HepG2 (cell line): ENCODE results near the gene HMG20B. TPM values are rescaled to one million over a fixed set of nuclear protein-coding genes. Genes with fewer than 3 reads are reported as not detected.

ENCODE experiments used
- ATAC-seq: fragments of 200-7000 bp; cut with Tn5 transposase; 3 replicates; pipeline ENCODE4 v1.9.1; 2020; ENCODE audit warnings: mild to moderate bottlenecking, moderate library complexity
- BruUV-seq: library from RNA; stranded (reverse); fragments of 400-500 nt; replicated peaks from 2 replicates; lab custom pipeline; 2021; lab: Mats Ljungman, UMichigan
- CTCF ChIA-PET: fragments of 300-600 bp; formaldehyde crosslinking; extraction: SDS; loops from one replicate; lab custom pipeline; 2021; ENCODE audit warnings: low total read pairs, inconsistent platforms, low intra/inter-chr PET ratio; lab: Yijun Ruan, JAX
- POLR2A ChIA-PET: fragments of 350-600 bp; sonication (Branson Sonifier 250); formaldehyde crosslinking; loops from one replicate; lab custom pipeline; 2020; ENCODE audit warnings: antibody characterized with exemption, inconsistent platforms; lab: Yijun Ruan, JAX
- DNase-seq: peaks from one replicate; pipeline ENCODE4 v3.0.0-alpha.2; 2015; ENCODE audit warnings: low spot score
- FAIRE-seq: peaks from 3 replicates; lab custom pipeline; 2011; peaks lifted over from hg19 to GRCh38; lab: Jason Lieb, UNC
- H2AFZ ChIP-seq: one replicate; pipeline ENCODE4 v1.6.1; 2011; ENCODE audit warnings: low read length, inconsistent platforms
- H3K27ac ChIP-seq: fragments of 300-600 bp; 3 replicates; pipeline ENCODE4 v1.8.0; 2011; ENCODE audit warnings: mixed run types, mild to moderate bottlenecking, mixed read lengths, low read length, inconsistent platforms; ENCODE audit not compliant: insufficient read depth; ENCODE audit errors: extremely low read length
- H3K27me3 ChIP-seq, 2 experiments: fragments of 200-600 bp in 1 of 2; 2 replicates in 1 of 2; 3 replicates in 1 of 2; pipeline versions ENCODE4 v1.6.0 to v1.8.0; 2011; ENCODE audit warnings: low read length in 2 of 2, mild to moderate bottlenecking in 2 of 2, moderate library complexity in 2 of 2, inconsistent platforms in 1 of 2; ENCODE audit not compliant: insufficient read depth in 2 of 2, control insufficient read depth in 1 of 2
- H3K36me3 ChIP-seq, 2 experiments: fragments of 200-600 bp in 1 of 2; replicated peaks in 1 of 2; 2 replicates in 1 of 2; 3 replicates in 1 of 2; pipeline versions ENCODE4 v1.5.1 to v1.8.0; 2011; ENCODE audit warnings: low read length in 2 of 2, inconsistent platforms in 1 of 2; ENCODE audit not compliant: insufficient read depth in 2 of 2, control insufficient read depth in 1 of 2
- H3K4me1 ChIP-seq: 2 replicates; pipeline ENCODE4 v1.5.1; 2012; ENCODE audit warnings: low read length, inconsistent platforms; ENCODE audit not compliant: insufficient read depth
- H3K4me2 ChIP-seq: 2 replicates; pipeline ENCODE4 v1.6.0; 2011; ENCODE audit warnings: low read depth, low read length, inconsistent platforms
- H3K4me3 ChIP-seq, 3 experiments: fragments of 200-600 bp in 1 of 3; sonication (generic), shearing (Covaris generic) in 1 of 3; replicated peaks in 1 of 3; 2 replicates each; pipeline ENCODE4 v1.5.1; 2011 to 2016; ENCODE audit warnings: low read length in 3 of 3, inconsistent platforms in 2 of 3, low read depth in 2 of 3, mild to moderate bottlenecking in 2 of 3, control low read depth in 1 of 3, mixed read lengths in 1 of 3; ENCODE audit not compliant: insufficient read depth in 1 of 3
- H3K79me2 ChIP-seq: one replicate; pipeline ENCODE4 v1.6.1; 2011; ENCODE audit warnings: low read length, inconsistent platforms; ENCODE audit not compliant: insufficient read depth
- H3K9ac ChIP-seq: 2 replicates; pipeline ENCODE4 v1.6.0; 2011; ENCODE audit warnings: mild to moderate bottlenecking, low read depth, low read length, inconsistent platforms; ENCODE audit not compliant: insufficient read depth
- H3K9me3 ChIP-seq: 2 replicates; pipeline ENCODE4 v1.5.1; 2012; ENCODE audit warnings: mild to moderate bottlenecking, low read length
- H4K20me1 ChIP-seq: 2 replicates; pipeline ENCODE4 v1.6.0; 2011; ENCODE audit warnings: inconsistent platforms, mild to moderate bottlenecking, low read length, moderate library complexity; ENCODE audit not compliant: insufficient read depth
- DNMT3B ChIP-seq: conservative IDR thresholded peaks from 2 replicates; pipeline ENCODE4 v1.6.1; 2016; ENCODE audit warnings: missing biosample characterization, control low read depth
- ELF3 ChIP-seq: IDR thresholded peaks from 2 replicates; pipeline ENCODE4 v1.6.1; 2016; ENCODE audit warnings: missing genetic modification reagents, missing compliant biosample characterization
- FOSL2 ChIP-seq: sonication (generic); formaldehyde crosslinking; IDR thresholded peaks from 2 replicates; pipeline ENCODE4 v1.4.0; 2020; ENCODE audit warnings: missing genetic modification reagents
- MAFG ChIP-seq: sonication (generic); formaldehyde crosslinking; IDR thresholded peaks from 2 replicates; pipeline ENCODE4 v1.5.1; 2020; ENCODE audit warnings: mild to moderate bottlenecking, missing genetic modification reagents
- MXI1 ChIP-seq: IDR thresholded peaks from 3 replicates; pipeline ENCODE4 v1.6.1; 2012; ENCODE audit warnings: low read depth, low read length, inconsistent platforms, borderline replicate concordance
- MYC ChIP-seq: sonication (generic); formaldehyde crosslinking; IDR thresholded peaks from 2 replicates; pipeline ENCODE4 v1.9.0; 2021; ENCODE audit warnings: missing genetic modification reagents, borderline replicate concordance
- NR1H2 ChIP-seq: sonication (generic); formaldehyde crosslinking; IDR thresholded peaks from 2 replicates; pipeline ENCODE4 v1.8.1; 2022; ENCODE audit warnings: low read depth, missing genetic modification reagents, borderline replicate concordance
- NRL ChIP-seq: sonication (generic); formaldehyde crosslinking; IDR thresholded peaks from 2 replicates; pipeline ENCODE4 v1.5.0; 2020; ENCODE audit warnings: missing genetic modification reagents, mild to moderate bottlenecking, moderate library complexity, borderline replicate concordance
- RARG ChIP-seq: sonication (generic); formaldehyde crosslinking; IDR thresholded peaks from 2 replicates; pipeline ENCODE4 v1.4.0; 2020; ENCODE audit warnings: low read depth, mild to moderate bottlenecking, missing genetic modification reagents
- ZNF329 ChIP-seq: sonication (generic); formaldehyde crosslinking; IDR thresholded peaks from 2 replicates; pipeline ENCODE4 v1.9.0; 2021; ENCODE audit warnings: low read depth, mild to moderate bottlenecking, missing genetic modification reagents
- ZNF431 ChIP-seq: sonication (generic); formaldehyde crosslinking; IDR thresholded peaks from 2 replicates; pipeline ENCODE4 v1.9.0; 2022; ENCODE audit warnings: missing genetic modification reagents, low read depth, mild to moderate bottlenecking, borderline replicate concordance
- ZNF672 ChIP-seq: sonication (generic); formaldehyde crosslinking; IDR thresholded peaks from 2 replicates; pipeline ENCODE4 v1.8.1; 2022; ENCODE audit warnings: missing genetic modification reagents
- WGBS: methylation state at CpG from one replicate; pipeline ENCODE4 v1.1.6; 2017; ENCODE audit warnings: low lambda C conversion rate; 5-methylcytosine and 5-hydroxymethylcytosine counted together
- in situ Hi-C: cut with HindIII; loops from 2 replicates; pipeline ENCODE4 v1.10.0; 2017; ENCODE audit warnings: low pct_unique_long_range_greater_than_20kb; ENCODE audit not compliant: extremely low pct_ligation_motif_present
- intact Hi-C: fragments of 100-400 bp; cut with micrococcal nuclease; formaldehyde crosslinking; loops from one replicate; pipeline ENCODE4 v1.10.0; 2022; ENCODE audit not compliant: unreplicated experiment
- polyA plus RNA-seq, 8 experiments: library from polyadenylated mRNA; depleted of rRNA in 3 of 8; stranded (reverse) in 7 of 8; unstranded in 1 of 8; fragments of >200 nt; fragmentation: Illumina TruSeq in 4 of 8; extraction: Trizol in 4 of 8; gene quantifications; 2 replicates each; pipeline versions ENCODE4 v1.2.1 to v1.2.3, GENCODE V29; 2011 to 2016; ENCODE audit warnings: low read depth in 4 of 8, missing spikeins in 1 of 8, mixed read lengths in 1 of 8; ENCODE audit not compliant: insufficient read depth in 1 of 8
- total RNA-seq, 5 experiments: library from RNA; depleted of rRNA; stranded (reverse); fragments of >200 nt; fragmentation: Illumina TruSeq; extraction: Trizol; gene quantifications; 2 replicates each; pipeline ENCODE4 v1.2.3, GENCODE V29; 2016; ENCODE audit warnings: low read depth in 1 of 5
- TF ChIP-seq, protein P1 (sequence below): sonication (generic); formaldehyde crosslinking; IDR thresholded peaks from 2 replicates; pipeline ENCODE4 v1.5.0; 2020; ENCODE audit warnings: mild to moderate bottlenecking, missing genetic modification reagents
- TF ChIP-seq, protein P2 (sequence below): sonication (generic); IDR thresholded peaks from 2 replicates; pipeline ENCODE4 v1.6.1; 2016; ENCODE audit warnings: low read depth, borderline replicate concordance
- TF ChIP-seq, protein P3 (sequence below): sonication (generic); formaldehyde crosslinking; IDR thresholded peaks from 2 replicates; pipeline ENCODE4 v1.5.0; 2020; ENCODE audit warnings: missing genetic modification reagents
- TF ChIP-seq, protein P4 (sequence below): sonication (generic); formaldehyde crosslinking; IDR thresholded peaks from 2 replicates; pipeline ENCODE4 v1.8.1; 2023; ENCODE audit warnings: mild to moderate bottlenecking, moderate library complexity, missing genetic modification reagents

HMG20B gene
- total and polyA plus RNA-seq, 2 of the 13 experiments (the other 11 are each of a cell fraction or from before 2014, with no cell fraction given) = 23.9 to 29.2 TPM

DNA sequence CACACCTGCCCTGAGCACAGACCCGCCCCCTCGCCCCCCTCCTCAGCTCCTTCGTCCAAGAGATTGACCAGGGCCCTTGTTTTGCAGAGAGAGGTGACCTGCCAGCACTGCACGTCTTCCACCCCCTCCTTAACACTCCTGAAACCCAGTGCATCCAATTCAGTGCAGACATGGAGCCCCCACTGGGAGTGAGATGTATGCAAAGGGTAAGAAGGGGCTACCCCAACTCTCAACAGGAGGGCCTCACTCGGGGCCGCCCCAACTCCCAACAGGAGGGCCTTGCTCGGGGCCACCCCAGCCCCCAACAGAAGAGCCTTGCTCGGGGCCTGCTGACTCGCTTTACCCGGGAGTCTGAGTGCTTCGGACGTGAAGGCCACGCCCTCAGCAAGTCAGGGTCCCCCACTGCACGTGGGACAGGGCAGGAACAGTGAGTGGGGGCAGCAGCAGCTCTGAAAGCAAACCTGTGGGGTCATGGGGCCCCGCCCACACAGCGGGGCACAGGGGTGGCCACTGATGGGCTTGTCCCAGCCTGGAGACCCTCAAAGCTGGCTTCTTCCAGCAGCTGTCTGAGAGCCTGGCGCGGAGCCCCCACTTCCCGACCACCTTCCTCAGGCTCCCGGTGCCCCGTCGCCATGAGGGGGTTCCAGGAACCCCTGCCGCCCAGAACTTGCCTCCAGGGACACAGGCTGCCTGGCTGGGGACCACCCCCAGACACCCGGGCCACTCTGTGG is 48.2 kb downstream of the HMG20B start (continued):
- TF ChIP-seq, protein P1, sequence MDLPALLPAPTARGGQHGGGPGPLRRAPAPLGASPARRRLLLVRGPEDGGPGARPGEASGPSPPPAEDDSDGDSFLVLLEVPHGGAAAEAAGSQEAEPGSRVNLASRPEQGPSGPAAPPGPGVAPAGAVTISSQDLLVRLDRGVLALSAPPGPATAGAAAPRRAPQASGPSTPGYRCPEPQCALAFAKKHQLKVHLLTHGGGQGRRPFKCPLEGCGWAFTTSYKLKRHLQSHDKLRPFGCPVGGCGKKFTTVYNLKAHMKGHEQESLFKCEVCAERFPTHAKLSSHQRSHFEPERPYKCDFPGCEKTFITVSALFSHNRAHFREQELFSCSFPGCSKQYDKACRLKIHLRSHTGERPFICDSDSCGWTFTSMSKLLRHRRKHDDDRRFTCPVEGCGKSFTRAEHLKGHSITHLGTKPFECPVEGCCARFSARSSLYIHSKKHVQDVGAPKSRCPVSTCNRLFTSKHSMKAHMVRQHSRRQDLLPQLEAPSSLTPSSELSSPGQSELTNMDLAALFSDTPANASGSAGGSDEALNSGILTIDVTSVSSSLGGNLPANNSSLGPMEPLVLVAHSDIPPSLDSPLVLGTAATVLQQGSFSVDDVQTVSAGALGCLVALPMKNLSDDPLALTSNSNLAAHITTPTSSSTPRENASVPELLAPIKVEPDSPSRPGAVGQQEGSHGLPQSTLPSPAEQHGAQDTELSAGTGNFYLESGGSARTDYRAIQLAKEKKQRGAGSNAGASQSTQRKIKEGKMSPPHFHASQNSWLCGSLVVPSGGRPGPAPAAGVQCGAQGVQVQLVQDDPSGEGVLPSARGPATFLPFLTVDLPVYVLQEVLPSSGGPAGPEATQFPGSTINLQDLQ (CRISPR knock-in tag) = no peak
- TF ChIP-seq MAFG (CRISPR knock-in tag) (no peak), MXI1 (no peak), NR1H2 (CRISPR knock-in tag) (no peak), ZNF329 (CRISPR knock-in tag) (no peak)

DNA sequence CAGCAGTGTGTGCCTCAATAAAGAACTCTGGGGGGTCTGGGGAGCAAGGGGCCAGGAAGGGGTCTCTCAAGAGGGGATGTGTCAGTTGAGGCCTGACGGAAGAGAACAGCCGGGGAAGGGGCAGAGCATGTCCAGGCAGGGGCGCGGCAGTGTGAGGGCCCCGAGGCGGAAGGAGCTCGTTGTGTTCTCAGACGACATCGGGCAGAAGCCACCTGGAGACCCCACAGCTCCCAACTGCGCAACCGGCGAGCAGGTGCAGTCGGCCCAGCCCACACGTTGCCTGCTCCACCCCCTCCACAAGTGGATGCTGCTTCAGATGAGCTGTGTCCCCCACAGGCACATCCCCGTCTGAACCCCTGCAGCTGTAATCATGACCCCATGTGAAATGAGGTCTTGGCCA is 48.9 kb downstream of the HMG20B start:
- H3K4me2 ChIP-seq = no peak overlapping the region
- H3K4me3 ChIP-seq = no peak overlapping the region
- in situ Hi-C loops (no loop called here), intact Hi-C loops (no loop called here)
- H3K36me3 ChIP-seq = peaks cover 5 to 6% of the 10 kb centered on the region in 2 experiments; a peak in 2 of 5 replicates
- H3K27ac ChIP-seq = no peak overlapping the region
- H3K4me1 ChIP-seq = peaks cover 14% of the 10 kb centered on the region
- no peaks in the 10 kb centered on the region for H3K9me3 ChIP-seq
- BruUV-seq = no TSS peak
- H4K20me1 ChIP-seq = peaks cover 8% of the 10 kb centered on the region; the same call in 1 of the 2 replicates
- peaks cover 20% of the 10 kb centered on the region for H3K79me2 ChIP-seq
- ChIA-PET POLR2A (interaction anchor here (0.7 kb wide), 1 partner anchor 65 kb away, joined by 5 read pairs; the partner anchor contains the start of gene MFSD12), CTCF (no interaction called here)
- 92% methylated on average over 7 of the region's 15 CpGs for WGBS
- DNase-seq (no peak), ATAC-seq (no peak), FAIRE-seq (no peak)
- H3K9ac ChIP-seq = no peak overlapping the region
- no peaks in the 10 kb centered on the region; a peak in 1 of 5 replicates for H3K27me3 ChIP-seq
- no peak overlapping the region for H2AFZ ChIP-seq
- no peak for TF ChIP-seq RARG (CRISPR knock-in tag)
- TF ChIP-seq ZNF672 (CRISPR knock-in tag) = no peak
- no peak for TF ChIP-seq DNMT3B (CRISPR knock-in tag)
- TF ChIP-seq, protein P2, sequence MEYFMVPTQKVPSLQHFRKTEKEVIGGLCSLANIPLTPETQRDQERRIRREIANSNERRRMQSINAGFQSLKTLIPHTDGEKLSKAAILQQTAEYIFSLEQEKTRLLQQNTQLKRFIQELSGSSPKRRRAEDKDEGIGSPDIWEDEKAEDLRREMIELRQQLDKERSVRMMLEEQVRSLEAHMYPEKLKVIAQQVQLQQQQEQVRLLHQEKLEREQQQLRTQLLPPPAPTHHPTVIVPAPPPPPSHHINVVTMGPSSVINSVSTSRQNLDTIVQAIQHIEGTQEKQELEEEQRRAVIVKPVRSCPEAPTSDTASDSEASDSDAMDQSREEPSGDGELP = no peak
- TF ChIP-seq NRL = no peak
- no peak for TF ChIP-seq ZNF431 (CRISPR knock-in tag)
- no peak for TF ChIP-seq ELF3
- TF ChIP-seq, protein P3, sequence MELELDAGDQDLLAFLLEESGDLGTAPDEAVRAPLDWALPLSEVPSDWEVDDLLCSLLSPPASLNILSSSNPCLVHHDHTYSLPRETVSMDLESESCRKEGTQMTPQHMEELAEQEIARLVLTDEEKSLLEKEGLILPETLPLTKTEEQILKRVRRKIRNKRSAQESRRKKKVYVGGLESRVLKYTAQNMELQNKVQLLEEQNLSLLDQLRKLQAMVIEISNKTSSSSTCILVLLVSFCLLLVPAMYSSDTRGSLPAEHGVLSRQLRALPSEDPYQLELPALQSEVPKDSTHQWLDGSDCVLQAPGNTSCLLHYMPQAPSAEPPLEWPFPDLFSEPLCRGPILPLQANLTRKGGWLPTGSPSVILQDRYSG (CRISPR knock-in tag) = no peak
- no peak for TF ChIP-seq FOSL2 (CRISPR knock-in tag)
- TF ChIP-seq, protein P4, sequence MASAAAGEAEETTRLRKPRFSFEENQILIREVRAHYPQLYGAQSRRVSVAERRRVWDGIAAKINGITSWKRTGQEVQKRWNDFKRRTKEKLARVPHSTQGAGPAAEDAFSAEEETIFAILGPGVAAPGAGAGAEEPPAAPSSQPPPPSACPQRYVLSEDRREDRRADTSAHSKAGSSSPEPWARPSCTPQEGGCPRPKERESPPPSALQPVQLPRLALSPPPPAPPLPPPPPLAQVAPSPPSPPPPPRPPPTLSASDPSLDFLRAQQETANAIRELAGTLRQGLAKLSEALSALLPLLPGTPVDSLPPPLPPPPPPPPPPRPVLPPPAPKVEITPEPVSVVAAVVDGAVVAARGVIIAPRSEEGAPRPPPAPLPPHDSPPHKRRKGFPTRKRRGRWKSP = no peak
- TF ChIP-seq MYC (CRISPR knock-in tag) = no peak
